Kidney epithelial cell (primary cell): Measurements from ENCODE around the gene ENSA. TPM values are rescaled to one million over a fixed set of nuclear protein-coding genes. Genes with fewer than 3 reads are reported as not detected.
"Not testable (repeated sequence)": the region's sequence is repeated elsewhere in the genome, so short reads cannot be mapped to it uniquely, and the experiment has no call there.

Experiments used
- DNase-seq: peaks from one replicate; pipeline ENCODE4 v3.0.0-alpha.2; 2010; ENCODE audit warnings: low read depth
- H3K27me3 ChIP-seq: 2 replicates; pipeline ENCODE4 v1.6.0; 2011; ENCODE audit warnings: low read length; ENCODE audit not compliant: control insufficient read depth, insufficient read depth
- H3K36me3 ChIP-seq: 2 replicates; pipeline ENCODE4 v1.5.1; 2011; ENCODE audit warnings: low read length; ENCODE audit not compliant: control insufficient read depth, insufficient read depth
- H3K4me3 ChIP-seq: 2 replicates; pipeline ENCODE4 v1.5.1; 2011; ENCODE audit warnings: low read depth, mild to moderate bottlenecking, control low read depth, low read length
- CTCF ChIP-seq: IDR thresholded peaks from 2 replicates; pipeline ENCODE4 v1.5.1; 2011; ENCODE audit warnings: mild to moderate bottlenecking, moderate library complexity, low read length, control low read depth, inconsistent platforms; ENCODE audit not compliant: insufficient read depth, poor library complexity, severe bottlenecking
- total RNA-seq: library from RNA; depleted of rRNA; stranded (reverse); fragments of >200 nt; gene quantifications from 2 replicates; pipeline ENCODE4 v1.2.3, GENCODE V29; 2015

The ENSA gene
- total RNA-seq, 1 donor from 2014 or later = 80.9 TPM

GRCh38 chr1:150660584-150660983 lies 31.2 kb upstream of the ENSA start:
- TF ChIP-seq CTCF = no peak
- H3K4me3 ChIP-seq = no peak overlapping the region
- H3K27me3 ChIP-seq = no peaks in the 10 kb centered on the region
- no peak for DNase-seq
- H3K36me3 ChIP-seq = no peaks in the 10 kb centered on the region

DNA sequence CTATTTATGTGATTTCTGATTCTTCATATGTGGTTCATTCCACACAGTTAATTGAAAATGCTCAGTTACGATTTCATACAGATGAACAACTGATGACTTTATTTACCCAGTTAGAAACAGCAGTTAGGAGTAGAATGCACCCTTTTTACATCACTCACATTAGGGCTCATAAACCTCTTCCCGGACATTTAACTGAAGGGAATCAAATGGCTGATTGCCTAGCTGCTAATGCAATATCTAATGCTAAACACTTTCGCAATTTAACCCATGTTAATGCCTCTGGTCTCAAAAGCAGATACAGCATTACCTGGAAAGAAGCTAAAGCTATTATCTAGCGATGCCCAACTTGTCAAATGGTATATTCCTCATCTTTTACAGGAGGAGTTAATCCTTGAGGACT lies 27.7 kb upstream of the ENSA start:
- not testable (repeated sequence) for H3K27me3 ChIP-seq, H3K36me3 ChIP-seq, H3K4me3 ChIP-seq, DNase-seq

- H3K27me3 ChIP-seq, H3K4me3 ChIP-seq, DNase-seq, H3K36me3 ChIP-seq: not testable (repeated sequence)
These were observed 25.2 kb upstream of the ENSA start for GRCh38 chr1:150654635-150655034.

GRCh38 chr1:150650193-150650592 lies 20.8 kb upstream of the ENSA start:
- no peak for TF ChIP-seq CTCF
- DNase-seq = no peak

DNA sequence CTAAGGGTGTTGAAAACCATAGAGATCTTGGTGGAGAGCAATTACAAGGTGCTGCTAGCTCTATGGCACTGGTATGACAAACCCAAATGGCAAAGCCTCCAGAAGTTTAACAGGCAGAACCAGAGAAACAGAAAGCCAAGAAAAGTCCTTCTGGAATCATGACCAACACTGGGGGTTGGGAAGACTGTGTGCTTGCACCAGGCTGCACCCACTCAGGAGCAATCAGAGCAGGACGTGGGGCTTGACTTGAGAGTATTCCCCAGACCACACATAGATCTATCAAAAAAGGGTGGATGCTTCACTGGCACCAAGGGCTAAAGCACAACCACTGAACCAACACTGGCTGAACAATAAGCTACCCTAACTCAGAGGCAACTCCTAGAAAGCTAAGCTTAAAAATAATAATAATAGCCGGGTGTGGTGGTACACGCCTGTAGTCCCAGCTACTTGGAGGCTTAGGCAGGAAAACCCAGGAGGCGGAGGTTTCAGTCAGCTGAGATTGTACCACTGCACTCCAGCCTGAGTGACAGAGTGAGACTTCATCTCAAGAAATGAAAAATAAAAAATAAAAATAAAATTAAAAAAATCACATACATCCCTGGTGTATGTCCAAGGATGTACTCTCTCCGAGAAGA lies 20.1 kb upstream of the ENSA start:
- TF ChIP-seq CTCF = no peak
- DNase-seq = no peak
- Histone ChIP-seq H3K27me3 (no peaks in the 10 kb centered on the region), H3K36me3 (no peaks in the 10 kb centered on the region), H3K4me3 (no peak overlapping the region)

More at GRCh38 chr1:150650193-150650592, 20.8 kb upstream of the ENSA start:
- Histone ChIP-seq H3K4me3 (no peak overlapping the region), H3K27me3 (no peaks in the 10 kb centered on the region), H3K36me3 (no peaks in the 10 kb centered on the region)

- Histone ChIP-seq H3K36me3 (no peaks in the 10 kb centered on the region), H3K4me3 (no peak overlapping the region), H3K27me3 (no peaks in the 10 kb centered on the region)
- no peak for DNase-seq
- TF ChIP-seq CTCF = no peak
These were observed 12.9 kb upstream of the ENSA start for GRCh38 chr1:150642296-150642695.

DNA sequence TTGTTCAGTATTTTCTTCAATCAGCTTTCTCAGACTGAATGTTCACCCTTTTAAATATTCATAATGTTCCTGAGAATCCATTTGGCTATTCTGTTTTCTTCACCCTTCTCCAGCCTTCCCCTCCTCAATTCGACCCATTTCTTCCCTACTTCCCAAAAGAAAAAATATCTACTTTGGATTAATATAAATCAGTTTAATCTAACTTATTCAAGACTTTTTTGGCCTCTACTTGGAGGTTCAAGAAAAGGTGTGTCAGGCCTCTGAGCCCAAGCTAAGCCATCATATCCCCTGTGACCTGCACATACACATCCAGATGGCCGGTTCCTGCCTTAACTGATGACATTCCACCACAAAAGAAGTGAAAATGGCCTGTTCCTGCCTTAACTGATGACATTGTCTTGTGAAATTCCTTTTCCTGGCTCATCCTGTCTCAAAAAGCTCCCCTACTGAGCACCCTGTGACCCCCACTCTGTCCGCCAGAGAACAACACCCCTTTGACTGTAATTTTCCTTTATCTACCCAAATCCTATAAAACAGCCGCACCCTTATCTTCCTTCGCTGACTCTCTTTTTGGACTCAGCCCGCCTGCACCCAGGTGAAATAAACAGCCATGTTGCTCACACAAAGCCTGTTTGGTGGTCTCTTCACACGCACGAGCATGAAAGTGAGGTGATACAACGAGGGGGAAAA lies 11.9 kb upstream of the ENSA start:
- not testable (repeated sequence) for H3K36me3 ChIP-seq, DNase-seq, H3K27me3 ChIP-seq, H3K4me3 ChIP-seq

GRCh38 chr1:150638430-150638829 lies 9.0 kb upstream of the ENSA start:
- not testable (repeated sequence) for H3K4me3 ChIP-seq, H3K36me3 ChIP-seq, H3K27me3 ChIP-seq, DNase-seq

GRCh38 chr1:150634839-150635622 lies 5.6 kb upstream of the ENSA start:
- DNase-seq, H3K4me3 ChIP-seq, H3K36me3 ChIP-seq, H3K27me3 ChIP-seq: not testable (repeated sequence)
